Keratinocyte (primary cell): ENCODE data around the gene FAM186B. TPM values are rescaled to one million over a fixed set of nuclear protein-coding genes. Genes with fewer than 3 reads are reported as not detected.
A peak's percentile ranks its signal among the peaks of the same experiment; 100 is the strongest.

ENCODE experiments used
- DNase-seq: peaks from one replicate; pipeline ENCODE4 v3.0.0-alpha.2; 2011; ENCODE audit warnings: low read depth, missing footprints, low spot score
- FAIRE-seq: peaks from 2 replicates; lab custom pipeline; 2011; peaks lifted over from hg19 to GRCh38; lab: Jason Lieb, UNC
- H2AFZ ChIP-seq: 2 replicates; pipeline ENCODE4 v1.6.0; 2012; ENCODE audit warnings: low read length, control low read depth, inconsistent platforms; ENCODE audit not compliant: control insufficient read depth
- H3K27ac ChIP-seq: 2 replicates; pipeline ENCODE4 v1.5.1; 2011; ENCODE audit warnings: low read length; ENCODE audit not compliant: control insufficient read depth, insufficient read depth
- H3K27me3 ChIP-seq: 3 replicates; pipeline ENCODE4 v1.6.0; 2011; ENCODE audit warnings: low read length; ENCODE audit not compliant: control insufficient read depth, insufficient read depth; ENCODE audit errors: extremely low read depth
- H3K36me3 ChIP-seq, 2 experiments: 2 replicates in 1 of 2; 3 replicates in 1 of 2; pipeline ENCODE4 v1.5.1; 2011; ENCODE audit warnings: low read length in 2 of 2, mild to moderate bottlenecking in 1 of 2; ENCODE audit not compliant: control insufficient read depth in 2 of 2, insufficient read depth in 2 of 2; ENCODE audit errors: extremely low read depth in 1 of 2
- H3K4me1 ChIP-seq: 3 replicates; pipeline ENCODE4 v1.5.1; 2011; ENCODE audit warnings: low read length; ENCODE audit not compliant: control insufficient read depth, insufficient read depth; ENCODE audit errors: extremely low read depth
- H3K4me2 ChIP-seq: 3 replicates; pipeline ENCODE4 v1.6.0; 2011; ENCODE audit warnings: low read depth, low read length; ENCODE audit not compliant: control insufficient read depth, insufficient read depth; ENCODE audit errors: extremely low read depth
- H3K4me3 ChIP-seq, 3 experiments: fragments of 200-600 bp in 1 of 3; sonication (generic) in 1 of 3; 2 replicates in 2 of 3; 3 replicates in 1 of 3; pipeline ENCODE4 v1.5.1; 2011 to 2016; ENCODE audit warnings: low read length in 3 of 3, mild to moderate bottlenecking in 3 of 3, control low read depth in 2 of 3, inconsistent platforms in 1 of 3, low read depth in 1 of 3, mixed read lengths in 1 of 3, mixed run types in 1 of 3, moderate library complexity in 1 of 3; ENCODE audit not compliant: control insufficient read depth in 2 of 3, insufficient read depth in 2 of 3; ENCODE audit errors: extremely low read depth in 1 of 3
- H3K79me2 ChIP-seq: 2 replicates; pipeline ENCODE4 v1.6.0; 2012; ENCODE audit warnings: low read length; ENCODE audit not compliant: control insufficient read depth, insufficient read depth
- H3K9ac ChIP-seq: 3 replicates; pipeline ENCODE4 v1.6.0; 2011; ENCODE audit warnings: low read length; ENCODE audit not compliant: control insufficient read depth, insufficient read depth; ENCODE audit errors: extremely low read depth
- H3K9me1 ChIP-seq: 3 replicates; pipeline ENCODE4 v1.6.0; 2011; ENCODE audit warnings: low read length; ENCODE audit not compliant: control insufficient read depth, insufficient read depth; ENCODE audit errors: extremely low read depth
- H3K9me3 ChIP-seq: 2 replicates; pipeline ENCODE4 v1.5.1; 2012; ENCODE audit warnings: low read depth, low read length; ENCODE audit not compliant: control insufficient read depth
- H4K20me1 ChIP-seq: 3 replicates; pipeline ENCODE4 v1.6.0; 2011; ENCODE audit warnings: low read length; ENCODE audit not compliant: control insufficient read depth, insufficient read depth; ENCODE audit errors: extremely low read depth
- CTCF ChIP-seq, 3 experiments: IDR thresholded peaks in 1 of 3; conservative IDR thresholded peaks in 1 of 3; optimal IDR thresholded peaks in 1 of 3; 2 replicates in 2 of 3; 3 replicates in 1 of 3; pipeline versions ENCODE3 to v1.5.1; 2011; ENCODE audit warnings: low read length in 3 of 3, mild to moderate bottlenecking in 3 of 3, moderate library complexity in 2 of 3, control low read depth in 1 of 3, inconsistent platforms in 1 of 3; ENCODE audit not compliant: insufficient read depth in 2 of 3; ENCODE audit errors: extremely low read depth in 1 of 3
- EZH2 ChIP-seq: IDR thresholded peaks from one replicate; pipeline ENCODE4 v1.6.1; 2012; ENCODE audit warnings: inconsistent platforms, mild to moderate bottlenecking, low read length, moderate library complexity
- dilution Hi-C: fragments of 300-500 bp; cut with MboI; formaldehyde crosslinking; loops from one replicate; pipeline ENCODE4 v1.7.0; 2020; ENCODE audit warnings: low sequenced_read_pairs; ENCODE audit not compliant: extremely low pct_ligation_motif_present
- polyA plus RNA-seq, 5 experiments: library from polyadenylated mRNA; depleted of rRNA in 3 of 5; stranded (reverse) in 3 of 5; stranded (forward) in 1 of 5; unstranded in 1 of 5; fragments of >200 nt; gene quantifications; 1 replicate in 1 of 5; 2 replicates in 3 of 5; 3 replicates in 1 of 5; pipeline versions ENCODE4 v1.2.1 to v1.2.3, GENCODE V29; 2011 to 2012; ENCODE audit warnings: missing spikeins in 2 of 5, low read depth in 1 of 5, low replicate concordance in 1 of 5

The FAM186B gene
- polyA plus RNA-seq, 1 donor (not counting 4 experiments of a cell fraction or from before 2014, with no cell fraction given), result 0.13 TPM

DNA sequence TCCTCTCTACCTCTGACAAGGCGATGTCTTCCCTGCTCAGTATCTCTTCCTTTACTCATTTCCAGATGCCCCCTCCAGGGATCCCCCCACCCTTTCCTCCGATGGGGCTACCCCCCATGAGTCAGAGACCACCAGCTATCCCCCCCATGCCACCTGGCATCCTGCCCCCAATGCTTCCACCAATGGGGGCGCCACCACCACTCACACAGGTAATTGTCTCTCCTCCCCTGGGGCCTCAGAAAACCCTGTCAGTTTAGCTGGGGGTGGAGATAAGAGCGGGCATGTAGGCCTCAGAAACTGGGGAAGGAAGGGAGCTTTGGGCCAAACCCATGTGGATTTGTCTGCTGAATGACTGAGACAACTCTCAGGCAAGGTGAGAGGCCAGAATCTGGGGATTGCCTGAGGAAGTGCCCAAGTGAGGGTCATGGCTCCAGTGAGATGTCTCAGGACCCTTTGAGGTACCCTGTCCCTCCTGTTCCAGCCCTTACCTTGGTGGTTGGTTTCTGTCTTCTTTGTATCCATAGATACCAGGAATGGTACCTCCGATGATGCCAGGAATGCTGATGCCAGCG lies 26.0 kb upstream of the FAM186B start:
- DNase-seq (no peak), FAIRE-seq (no peak)
- H2AFZ ChIP-seq, result no peak overlapping the region
- H3K4me3 ChIP-seq, result no peak overlapping the region
- H3K4me2 ChIP-seq, result no peak overlapping the region
- H3K4me1 ChIP-seq, result peaks cover 13% of the 10 kb centered on the region
- no peaks in the 10 kb centered on the region for H4K20me1 ChIP-seq
- H3K9ac ChIP-seq, result no peak overlapping the region
- no peak overlapping the region for H3K27ac ChIP-seq
- peaks cover 27 to 30% of the 10 kb centered on the region in 2 experiments for H3K36me3 ChIP-seq
- TF ChIP-seq CTCF (optimal IDR thresholded peaks at IDR 0.05 in 1 of 3, IDR thresholded peaks at IDR 0.05 in 1 of 3, conservative IDR thresholded peaks at IDR 0.05 in 1 of 3; ENCODE audit: extremely low read depth in 1 of 3, insufficient read depth in 2 of 3, low read length in 3 of 3) (no peak), EZH2 (no peak)
- H3K9me3 ChIP-seq, result no peaks in the 10 kb centered on the region
- H3K27me3 ChIP-seq, result no peaks in the 10 kb centered on the region
- dilution Hi-C loops, result no loop called here
- peaks cover 2% of the 10 kb centered on the region for H3K79me2 ChIP-seq
- H3K9me1 ChIP-seq, result peaks cover 3% of the 10 kb centered on the region

- DNase-seq, result no peak
- Histone ChIP-seq H3K9ac (no peak overlapping the region), H3K4me1 (peaks cover 41% of the 10 kb centered on the region), H4K20me1 (no peaks in the 10 kb centered on the region), H2AFZ (no peak overlapping the region), H3K4me2 (peak overlapping the region; percentile 9), H3K4me3 (no peak overlapping the region), H3K27me3 (no peaks in the 10 kb centered on the region), H3K79me2 (peaks cover 2% of the 10 kb centered on the region), H3K27ac (peak overlapping the region; percentile 39), H3K36me3 (peaks cover 4 to 8% of the 10 kb centered on the region in 2 experiments), H3K9me3 (no peaks in the 10 kb centered on the region), H3K9me1 (peaks cover 7% of the 10 kb centered on the region)
- dilution Hi-C loops, result no loop called here
- no peak for FAIRE-seq
- no peak for TF ChIP-seq CTCF (optimal IDR thresholded peaks at IDR 0.05 in 1 of 3, IDR thresholded peaks at IDR 0.05 in 1 of 3, conservative IDR thresholded peaks at IDR 0.05 in 1 of 3; ENCODE audit: extremely low read depth in 1 of 3, insufficient read depth in 2 of 3, low read length in 3 of 3)
- TF ChIP-seq EZH2, result no peak
These were observed 22.4 kb upstream of the FAM186B start for GRCh38 chr12:49627752-49628360.
